GM21360 (cell line): ENCODE results near the gene ALDOA.
"Not testable (repeated sequence)": the region's sequence is repeated elsewhere in the genome, so short reads cannot be mapped to it uniquely, and the experiment has no call there.

Experiments
- ATAC-seq: cut with Tn5 transposase; IDR thresholded peaks from one replicate; pipeline ENCODE4 v1.9.1; 2021; ENCODE audit warnings: mild to moderate bottlenecking, moderate library complexity; ENCODE audit not compliant: unreplicated experiment

The ALDOA gene

DNA sequence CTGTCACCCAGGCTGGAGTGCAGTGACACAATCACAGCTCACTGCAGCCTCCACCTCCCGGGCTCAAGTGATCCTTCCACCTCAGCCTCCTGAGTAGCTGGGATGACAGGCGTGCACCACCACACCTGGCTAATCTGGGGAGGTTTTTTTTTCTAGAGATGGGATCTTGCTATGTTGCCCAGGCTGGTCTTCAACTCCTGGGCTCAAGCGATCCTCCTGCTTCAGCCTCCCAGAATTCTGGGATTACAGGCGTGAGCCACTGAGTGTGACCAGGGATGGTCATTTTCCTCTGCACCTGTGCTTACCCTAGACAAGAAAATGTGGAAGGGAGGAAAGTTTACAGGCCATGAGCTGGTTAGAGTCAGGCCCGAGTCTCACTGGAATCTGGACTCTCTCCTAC lies 24.9 kb upstream of the ALDOA start:
- not testable (repeated sequence) for ATAC-seq

DNA sequence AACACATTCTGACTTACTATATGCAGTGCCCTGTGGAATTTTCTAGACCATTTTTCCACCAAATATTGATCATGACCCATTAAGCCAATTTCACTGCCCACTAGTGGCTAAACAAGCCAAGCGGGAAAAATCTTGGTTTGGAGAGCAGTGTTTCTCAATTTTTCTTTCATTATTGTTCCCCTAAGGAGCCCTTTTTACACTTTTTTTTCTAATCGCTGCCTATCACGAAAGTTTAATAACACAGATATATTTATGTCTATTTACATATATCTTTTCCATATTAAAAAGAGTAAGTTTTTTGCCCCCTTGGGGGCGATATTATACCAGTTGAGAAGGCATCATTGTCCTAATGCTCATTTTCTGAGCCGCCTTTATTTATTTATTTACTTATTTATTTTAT lies 23.7 kb upstream of the ALDOA start:
- ATAC-seq, result no peak

DNA sequence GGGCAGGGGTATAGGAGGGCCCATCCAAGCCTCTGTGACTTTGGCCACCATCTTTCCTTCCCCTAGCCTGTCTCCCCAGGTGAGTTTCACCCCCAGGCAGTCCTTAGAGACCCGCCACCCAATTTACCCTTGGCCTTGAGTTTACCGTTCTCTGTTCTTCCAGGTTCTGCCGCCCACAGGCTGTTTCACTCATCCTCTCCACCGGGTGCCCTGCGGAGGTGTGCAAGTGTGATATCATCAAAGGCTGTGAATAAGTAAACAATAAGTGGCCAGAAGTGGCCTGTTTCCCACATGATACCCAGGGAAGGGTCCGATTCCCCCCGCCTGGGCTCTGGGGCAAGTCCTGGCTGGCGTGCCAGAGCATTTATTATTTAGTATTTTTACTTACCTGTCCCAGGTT lies 19.4 kb upstream of the ALDOA start:
- ATAC-seq, result no peak

DNA sequence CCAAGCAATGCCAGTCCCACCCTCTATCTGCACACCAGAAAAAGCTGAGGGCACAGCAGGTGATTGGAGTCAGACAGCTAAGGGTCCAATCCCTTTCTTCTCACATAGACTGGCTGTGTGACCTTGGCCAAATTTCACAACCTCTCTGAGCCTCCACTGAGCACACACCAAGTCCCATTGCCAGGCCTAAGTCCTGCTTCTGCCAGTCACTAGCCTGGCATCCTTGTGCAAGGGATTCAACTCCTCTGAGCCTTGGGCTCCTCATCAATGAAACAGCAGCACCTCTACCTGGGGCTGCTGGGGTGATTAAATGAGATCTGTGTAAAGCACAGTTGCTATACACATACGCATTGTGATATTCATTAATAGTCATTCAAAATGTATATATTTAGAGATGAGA lies 19.0 kb upstream of the ALDOA start:
- ATAC-seq, result no peak

DNA sequence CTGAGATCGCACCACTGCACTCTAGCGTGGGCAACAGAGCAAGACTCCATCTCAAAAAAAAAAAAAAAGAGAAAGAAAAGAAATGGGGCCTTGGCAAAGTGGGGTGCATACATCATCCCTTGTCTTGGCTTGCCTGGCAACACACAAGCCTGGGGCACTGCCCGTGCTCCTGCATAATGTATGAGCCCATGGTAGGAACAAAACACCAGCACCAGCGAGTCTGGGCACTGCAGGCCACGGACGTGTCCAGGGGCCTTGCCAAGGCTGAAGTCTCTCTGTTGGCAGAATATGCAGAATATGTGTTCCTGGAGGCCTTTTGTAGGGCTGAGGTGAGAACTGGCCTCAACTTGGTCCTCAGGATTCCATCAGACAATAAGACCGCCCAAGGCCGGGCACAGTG lies 15.7 kb upstream of the ALDOA start:
- no peak for ATAC-seq

DNA sequence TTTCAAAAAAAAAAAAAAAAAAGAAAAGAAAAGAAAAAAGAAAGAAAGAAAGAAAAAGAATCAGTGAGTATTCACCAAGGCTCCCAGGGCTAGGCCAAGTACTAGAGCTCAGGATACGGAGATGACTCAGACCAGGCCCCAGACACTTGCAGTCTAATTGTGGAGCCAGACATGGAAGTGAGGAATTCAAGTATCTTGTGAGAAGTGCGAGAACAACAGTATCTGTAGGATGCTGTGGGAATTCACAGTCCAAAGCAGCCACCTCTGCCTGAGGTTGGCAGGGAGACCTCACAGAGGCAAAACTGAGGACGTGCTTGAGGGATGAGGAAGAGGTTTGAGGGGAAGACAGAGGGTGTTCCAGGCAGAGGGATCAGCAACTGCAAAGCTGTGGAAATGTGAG lies 14.0 kb upstream of the ALDOA start:
- ATAC-seq, result no peak

DNA sequence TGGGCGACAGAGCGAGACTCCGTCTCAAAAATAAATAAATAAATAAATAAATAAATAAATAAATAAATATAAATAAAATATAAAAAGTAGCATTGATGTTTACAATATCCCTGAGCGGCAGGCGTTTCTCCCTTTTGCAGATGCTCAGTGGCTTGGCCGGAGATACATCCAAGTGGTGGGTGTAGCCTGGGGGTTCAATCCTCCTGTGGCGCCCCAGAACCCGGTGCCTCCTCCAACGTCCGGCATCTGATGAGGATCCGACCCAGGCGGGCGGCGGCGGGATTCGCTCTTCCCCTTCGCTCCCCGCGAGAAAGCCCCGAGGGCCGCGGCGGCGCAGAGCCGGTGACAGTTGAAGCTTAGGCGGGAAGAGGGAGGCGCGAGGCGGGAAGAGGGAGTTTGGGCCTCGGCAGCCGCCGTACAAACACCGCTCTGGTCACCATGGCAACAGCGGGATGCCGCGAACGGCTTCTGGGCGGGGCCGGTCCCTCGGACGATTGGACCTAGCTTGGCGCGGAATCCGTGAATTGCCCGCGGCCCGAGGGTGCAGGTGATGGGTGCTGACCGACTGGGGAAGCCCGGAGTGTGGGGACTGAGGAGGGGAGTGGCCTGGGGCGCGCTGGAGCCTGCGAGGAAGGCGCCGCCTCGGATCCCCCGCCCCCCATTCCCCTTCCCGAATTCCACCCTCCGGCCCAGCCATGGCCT lies 12.7 kb upstream of the ALDOA start:
- peak; percentile 47 for ATAC-seq

DNA sequence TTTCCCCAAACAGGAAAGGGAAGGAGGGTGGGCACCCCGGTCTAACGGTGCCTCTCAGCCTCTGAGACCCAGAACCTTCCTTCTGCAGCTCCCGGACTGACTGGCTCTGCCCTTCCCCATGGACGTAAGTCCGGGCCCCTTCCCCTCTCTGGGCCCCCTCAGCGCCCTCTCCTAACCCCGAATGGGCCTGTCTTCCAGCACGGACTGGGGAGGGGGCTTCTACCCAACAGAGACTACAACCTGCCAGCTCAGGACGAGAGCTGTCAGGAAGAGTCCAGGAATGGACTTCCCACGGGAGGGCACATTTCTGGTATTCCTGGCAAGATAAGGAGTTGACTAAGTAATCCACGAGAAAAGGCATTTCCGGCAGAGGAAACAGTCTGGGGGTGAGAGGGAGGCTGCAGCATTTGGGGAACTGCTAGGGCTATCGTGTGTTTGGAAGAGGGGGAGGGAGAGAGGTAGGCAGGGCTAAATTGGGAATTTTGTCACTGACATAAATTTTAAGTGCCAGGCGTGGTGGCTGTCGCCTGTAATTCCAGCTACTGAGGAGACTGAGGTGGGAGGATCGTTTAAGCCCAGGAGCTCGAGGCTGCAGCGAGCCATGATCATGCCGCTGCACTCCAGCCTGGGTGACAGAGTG lies 12.1 kb upstream of the ALDOA start:
- ATAC-seq, result peak; percentile 24

DNA sequence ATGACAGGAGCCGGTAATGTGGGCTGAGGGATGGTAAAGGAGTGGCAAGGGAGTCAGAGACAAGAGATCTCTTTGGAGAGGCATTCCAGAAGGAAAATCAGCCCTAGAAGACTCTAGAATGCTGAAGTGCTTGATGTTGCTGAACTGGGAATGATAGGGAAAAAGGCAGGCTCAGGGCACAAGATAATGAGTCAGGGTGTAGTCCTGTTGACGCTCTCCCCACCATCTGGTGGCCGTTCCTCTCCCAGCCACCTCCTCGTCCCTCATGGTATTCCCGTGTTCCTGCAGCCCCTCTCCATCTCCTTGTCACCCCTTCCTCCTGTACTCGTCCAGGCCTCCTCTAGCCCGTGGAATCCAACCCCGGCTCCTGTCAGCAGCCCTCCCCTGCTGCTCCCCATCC lies 11.1 kb upstream of the ALDOA start:
- ATAC-seq, result no peak

DNA sequence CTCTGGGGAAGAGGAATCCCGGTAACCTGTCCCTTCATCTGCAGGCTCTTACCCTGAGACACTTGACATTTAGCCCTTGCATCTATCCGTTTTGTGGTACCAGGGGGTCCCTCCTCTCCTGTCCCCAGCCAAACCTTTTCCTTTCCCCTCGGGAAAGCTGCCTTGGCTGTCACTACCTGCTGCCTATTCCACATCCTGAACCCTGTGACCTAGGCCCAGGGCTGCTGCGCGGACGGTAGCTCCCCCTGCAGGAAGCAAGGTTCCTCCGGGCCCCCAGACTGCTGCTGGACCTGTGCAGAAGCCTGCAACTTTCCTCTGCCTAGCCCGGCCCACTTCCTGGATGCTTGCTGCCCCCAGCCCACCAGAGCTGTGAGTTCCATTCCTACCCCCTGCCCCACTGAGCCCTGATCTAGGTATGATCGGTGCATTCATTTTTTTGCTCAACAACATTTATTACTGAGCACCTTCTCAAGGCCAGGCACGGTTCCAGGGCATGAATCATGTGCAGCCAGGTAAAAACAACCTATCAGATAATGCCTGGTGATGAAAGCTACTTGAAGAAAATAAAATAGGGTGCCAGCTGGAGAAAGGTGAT lies 10.5 kb upstream of the ALDOA start:
- no peak for ATAC-seq

DNA sequence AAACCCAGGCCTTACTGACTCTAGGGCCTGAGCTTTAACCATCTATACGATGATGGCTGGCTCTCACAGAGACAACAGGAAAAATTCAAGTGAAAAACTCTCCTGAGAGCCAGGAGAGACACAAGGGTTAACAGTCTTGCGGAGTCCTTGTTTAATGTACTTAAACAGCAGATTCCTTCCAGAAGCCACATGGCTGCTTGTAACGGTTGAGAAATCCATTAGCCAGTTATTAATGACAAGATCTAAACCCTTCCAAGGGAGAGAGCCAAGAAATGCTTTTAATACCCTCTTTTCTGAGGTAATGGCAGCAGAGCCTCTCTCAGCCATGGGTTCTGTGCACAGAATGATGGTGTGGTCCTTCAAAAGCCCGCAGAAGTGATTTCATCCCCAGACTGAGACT lies 5.2 kb upstream of the ALDOA start:
- ATAC-seq, result no peak

DNA sequence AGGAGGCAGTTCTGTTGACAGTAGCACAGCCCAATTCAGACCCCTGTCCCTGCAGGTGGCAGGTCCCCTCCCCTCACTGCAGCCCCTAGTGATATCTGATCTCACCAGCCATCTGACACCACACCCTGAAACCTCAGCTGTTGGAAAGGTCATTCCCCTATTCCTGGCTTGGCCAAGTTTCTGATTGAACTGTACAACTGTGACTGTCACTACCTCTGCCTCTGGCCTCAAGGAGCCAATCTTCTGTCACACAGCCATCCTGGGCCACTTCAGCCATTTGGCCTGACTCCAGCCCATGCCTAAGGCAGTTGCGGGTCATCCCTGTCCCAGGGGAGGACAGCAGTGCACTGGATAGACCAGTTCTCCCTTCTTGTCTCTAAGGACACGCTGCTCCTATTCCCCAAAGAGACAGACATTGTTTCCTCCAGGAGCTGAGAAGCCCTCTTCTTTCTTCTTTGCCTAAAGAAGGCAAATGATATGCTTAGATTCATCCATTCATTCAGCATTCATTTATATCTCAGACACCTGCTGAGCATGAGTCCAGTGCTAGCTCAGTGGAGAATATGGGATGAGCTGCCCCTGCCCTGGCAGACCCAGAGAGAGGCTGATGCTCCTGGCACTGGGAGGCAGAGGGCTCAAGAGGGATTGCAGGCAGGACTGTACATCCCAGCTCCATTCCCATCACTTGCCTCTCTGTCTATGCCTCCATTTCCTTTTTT lies 4.6 kb upstream of the ALDOA start:
- ATAC-seq, result no peak

DNA sequence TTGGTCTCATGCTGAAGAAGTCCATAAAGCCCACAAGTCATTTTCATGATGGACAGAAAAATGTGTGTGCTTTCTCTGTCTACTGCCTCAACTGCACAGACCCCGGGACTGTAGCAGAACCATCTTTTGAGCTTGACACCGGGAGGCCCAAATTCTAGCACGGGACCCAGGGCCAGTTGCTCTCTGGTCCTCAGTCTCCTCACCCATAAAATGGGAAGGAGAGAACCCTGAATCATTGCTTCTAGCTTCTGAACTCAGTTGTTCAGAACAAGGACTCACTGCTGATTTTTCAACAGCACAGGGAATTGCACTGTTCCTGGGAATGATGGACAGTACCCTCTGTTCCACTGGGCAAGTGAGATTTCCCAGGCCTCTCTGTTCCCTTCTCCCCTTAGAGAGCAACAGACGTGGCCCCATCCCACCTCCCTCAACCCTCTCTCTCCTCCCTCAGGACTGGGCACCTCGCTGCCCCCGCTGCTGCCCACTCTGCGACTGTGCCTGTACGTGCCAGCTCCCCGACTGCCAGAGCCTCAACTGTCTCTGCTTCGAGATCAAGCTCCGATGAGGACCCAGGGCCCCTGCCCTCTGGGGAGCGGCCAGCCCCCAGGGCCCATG lies 2.2 kb upstream of the ALDOA start:
- ATAC-seq, result no peak

DNA sequence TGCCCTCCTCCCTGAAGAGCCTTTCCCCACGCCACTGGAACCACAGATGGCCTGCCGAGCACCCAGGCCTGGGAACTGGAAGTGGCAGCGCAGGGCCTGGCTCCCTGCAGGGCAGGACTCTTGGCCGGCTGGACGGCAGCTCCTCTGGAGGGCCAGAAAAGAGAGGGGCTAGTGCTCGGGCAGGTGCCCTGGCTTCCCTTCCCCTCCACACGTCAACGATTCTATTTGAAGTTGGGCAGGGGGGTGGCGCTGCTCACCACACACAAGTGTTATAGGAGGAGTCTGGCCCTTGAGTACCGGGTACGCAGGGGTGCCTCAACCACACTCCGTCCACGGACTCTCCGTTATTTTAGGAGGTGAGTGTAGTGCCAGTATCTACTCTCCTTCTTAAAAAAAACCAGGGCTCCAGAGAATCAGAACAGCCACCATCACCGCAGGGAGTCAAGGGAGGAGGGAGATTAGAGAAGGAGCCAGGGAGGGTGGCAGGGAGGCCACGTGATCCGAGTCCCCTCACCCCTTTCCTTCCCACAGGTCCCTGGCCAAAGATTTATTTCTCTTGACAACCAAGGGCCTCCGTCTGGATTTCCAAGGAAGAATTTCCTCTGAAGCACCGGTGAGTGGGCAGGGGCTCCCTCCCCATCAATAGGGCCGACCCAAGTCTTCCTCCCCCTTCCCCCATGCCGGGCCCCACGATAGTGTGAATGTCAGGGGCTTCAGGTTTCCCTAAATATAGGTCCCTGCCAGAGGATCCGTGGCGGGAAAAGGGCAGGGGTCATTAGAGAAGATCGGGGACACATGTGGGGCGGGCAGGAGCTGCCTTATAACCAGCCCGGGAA lies 1.4 kb upstream of the ALDOA start:
- peak; percentile 32 for ATAC-seq

DNA sequence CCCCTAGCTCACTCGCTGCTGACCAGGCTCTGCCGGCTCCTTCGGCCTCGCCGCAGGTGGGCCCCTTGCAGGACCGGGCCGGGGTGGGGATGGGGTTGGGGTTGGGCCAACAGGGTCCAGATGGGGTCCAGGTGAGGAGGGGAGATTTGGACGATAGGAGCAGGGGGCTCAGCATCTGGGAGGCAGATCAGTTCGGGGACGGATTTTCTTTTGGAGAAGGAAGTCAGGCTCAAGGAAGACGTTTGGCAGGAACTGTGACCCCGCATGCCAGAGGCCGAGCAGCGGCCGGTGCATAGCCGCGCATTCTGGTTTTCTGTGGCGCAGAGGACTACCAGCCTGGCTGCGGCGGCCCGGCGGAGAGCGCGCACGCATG lies 845 bp upstream of the ALDOA start:
- no peak for ATAC-seq

DNA sequence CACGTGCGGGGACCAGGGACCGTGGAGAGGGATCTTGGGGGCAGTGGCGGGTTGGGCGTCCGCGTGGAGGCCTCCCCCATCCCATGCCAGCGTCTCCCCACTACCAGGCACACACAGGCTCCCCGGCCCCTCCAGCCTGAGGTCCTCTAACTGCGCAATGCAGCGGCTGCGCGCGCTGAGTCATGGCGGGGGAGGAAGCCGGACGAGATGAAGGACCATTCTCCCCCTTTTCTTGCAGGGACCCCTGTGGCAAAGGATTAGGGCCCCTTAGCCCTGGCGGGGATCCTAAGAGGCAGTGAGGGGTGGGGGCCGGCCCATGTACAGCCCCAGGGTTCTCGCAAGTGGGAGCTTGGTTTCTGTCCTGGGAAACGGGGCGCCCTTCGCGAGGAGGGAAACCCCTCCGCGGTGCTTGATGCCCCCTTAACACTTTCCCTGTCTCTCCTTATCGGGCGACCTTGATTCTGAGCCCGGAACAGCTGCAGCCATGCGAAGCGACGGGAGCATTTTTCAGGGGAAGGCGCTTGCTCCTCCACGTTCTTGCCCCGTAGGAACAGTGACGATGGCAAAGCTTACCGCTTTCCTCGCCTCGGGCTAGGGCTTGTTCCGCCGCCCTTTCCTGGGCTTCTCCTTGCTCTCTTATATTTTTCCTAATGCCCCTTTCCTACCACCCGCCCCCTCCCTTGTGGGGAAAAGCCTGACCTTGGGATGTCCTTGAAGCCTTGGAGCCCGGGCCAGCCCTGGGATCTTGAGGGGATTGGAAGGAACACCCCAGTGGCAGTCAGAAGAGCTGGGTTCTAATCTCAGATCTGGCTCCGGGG lies 592 bp downstream of the ALDOA start:
- ATAC-seq, result no peak

DNA sequence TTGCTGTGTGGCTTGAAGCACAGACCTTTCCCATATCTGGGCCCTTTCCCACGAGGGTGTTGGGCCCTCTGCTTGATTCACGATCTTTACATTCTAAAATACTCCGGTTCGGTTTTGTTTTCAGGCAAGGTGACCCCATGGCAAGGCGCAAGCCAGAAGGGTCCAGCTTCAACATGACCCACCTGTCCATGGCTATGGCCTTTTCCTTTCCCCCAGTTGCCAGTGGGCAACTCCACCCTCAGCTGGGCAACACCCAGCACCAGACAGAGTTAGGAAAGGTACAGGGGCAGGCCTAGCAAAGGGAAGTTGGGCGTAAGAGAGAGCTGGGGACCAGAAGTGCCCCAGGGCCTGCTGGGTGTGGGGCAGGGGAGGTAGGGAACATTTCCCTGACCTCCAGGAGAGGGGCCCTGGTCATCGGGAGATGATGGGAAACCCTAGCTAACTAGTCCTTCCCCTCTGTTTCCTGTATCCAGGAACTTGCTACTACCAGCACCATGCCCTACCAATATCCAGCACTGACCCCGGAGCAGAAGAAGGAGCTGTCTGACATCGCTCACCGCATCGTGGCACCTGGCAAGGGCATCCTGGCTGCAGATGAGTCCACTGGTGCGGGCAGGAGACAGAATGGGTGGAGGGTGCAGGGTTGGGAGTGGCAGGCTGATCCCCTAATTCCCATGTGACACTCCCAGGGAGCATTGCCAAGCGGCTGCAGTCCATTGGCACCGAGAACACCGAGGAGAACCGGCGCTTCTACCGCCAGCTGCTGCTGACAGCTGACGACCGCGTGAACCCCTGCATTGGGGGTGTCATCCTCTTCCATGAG lies 1.4 kb downstream of the ALDOA start:
- no peak for ATAC-seq

DNA sequence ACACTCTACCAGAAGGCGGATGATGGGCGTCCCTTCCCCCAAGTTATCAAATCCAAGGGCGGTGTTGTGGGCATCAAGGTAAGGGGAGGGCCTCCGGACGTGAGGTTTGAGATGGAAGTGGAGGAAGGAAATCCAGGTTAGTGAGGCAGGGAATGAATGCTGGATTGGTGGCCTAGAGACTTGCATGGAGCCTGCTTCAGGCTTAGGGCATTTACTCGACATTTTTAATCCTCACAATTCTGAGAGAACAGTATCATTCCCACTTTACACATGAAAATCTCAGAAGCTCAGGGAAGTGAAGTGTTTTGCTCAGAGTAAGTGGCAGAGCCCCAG lies 2.0 kb downstream of the ALDOA start:
- ATAC-seq, result no peak

DNA sequence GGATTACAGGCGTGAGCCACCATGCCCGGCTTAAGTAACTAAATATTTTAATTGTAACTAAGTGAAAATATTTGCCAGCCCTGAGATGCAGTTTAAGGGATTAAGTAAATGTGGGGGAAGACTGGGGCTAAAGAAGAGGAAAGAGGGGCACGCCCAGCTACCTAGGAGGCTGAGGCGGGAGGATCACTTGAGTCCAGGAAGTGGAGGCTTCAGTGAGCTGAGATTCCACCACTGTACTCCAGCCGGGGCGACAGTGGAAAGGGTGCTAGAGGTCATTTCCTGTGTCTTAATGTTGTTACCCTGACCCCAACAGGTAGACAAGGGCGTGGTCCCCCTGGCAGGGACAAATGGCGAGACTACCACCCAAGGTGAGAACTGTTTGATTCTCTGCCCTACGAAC lies 2.8 kb downstream of the ALDOA start:
- ATAC-seq, result no peak
